Neutrophil (primary cell): ENCODE data around the gene LRRC3C.

Experiments used
- H3K27ac ChIP-seq: fragments of 200-600 bp; sonication (generic); 2 replicates; pipeline ENCODE4 v1.5.1; 2016; ENCODE audit warnings: mild to moderate bottlenecking, moderate library complexity
- H3K27me3 ChIP-seq: fragments of 200-600 bp; sonication (generic); 2 replicates; pipeline ENCODE4 v1.6.0; 2016; ENCODE audit warnings: mild to moderate bottlenecking
- H3K36me3 ChIP-seq: fragments of 200-600 bp; sonication (generic); 2 replicates; pipeline ENCODE4 v1.5.1; 2017
- H3K4me1 ChIP-seq, 2 experiments: fragments of 200-600 bp in 1 of 2; sonication (generic) in 1 of 2; 1 replicate in 1 of 2; 2 replicates in 1 of 2; pipeline versions ENCODE4 v1.5.1 to v1.6.1; 2013 to 2016; ENCODE audit warnings: low read depth in 1 of 2, low read length in 1 of 2, mild to moderate bottlenecking in 1 of 2, moderate library complexity in 1 of 2; ENCODE audit not compliant: control insufficient read depth in 1 of 2, insufficient read depth in 1 of 2
- H3K4me3 ChIP-seq, 2 experiments: fragments of 200-600 bp in 1 of 2; sonication (generic) in 1 of 2; 1 replicate in 1 of 2; 2 replicates in 1 of 2; pipeline ENCODE4 v1.5.1; 2013 to 2016; ENCODE audit warnings: low read depth in 1 of 2, low read length in 1 of 2, mild to moderate bottlenecking in 1 of 2, moderate library complexity in 1 of 2
- H3K9me3 ChIP-seq: fragments of 200-600 bp; sonication (generic); 2 replicates; pipeline ENCODE4 v1.5.1; 2016
- TF ChIP-seq, protein P1 (sequence below): fragments of 200-600 bp; sonication (generic); IDR thresholded peaks from 2 replicates; pipeline ENCODE4 v1.5.1; 2016; ENCODE audit warnings: antibody characterized with exemption

Gene LRRC3C

DNA sequence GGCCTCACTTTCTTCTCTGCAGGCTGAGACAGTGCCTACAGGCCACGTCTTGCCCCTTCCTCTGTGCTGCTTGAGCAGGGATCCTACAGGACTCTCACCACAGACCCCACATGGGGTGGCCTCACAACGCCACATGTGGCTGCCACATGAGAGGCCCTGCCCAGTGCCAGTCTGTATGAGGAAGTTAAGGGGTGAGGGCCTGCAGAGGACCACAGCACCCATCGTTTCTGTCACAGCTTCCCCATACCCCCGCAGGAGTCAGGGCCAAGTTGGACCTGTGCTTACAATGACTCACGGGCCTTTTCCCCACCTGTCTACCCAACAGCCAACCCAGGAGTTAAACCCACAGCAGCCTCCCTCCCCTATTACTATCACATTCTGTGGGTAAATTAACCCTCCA, 6.2 kb upstream of the LRRC3C start:
- H3K4me1 ChIP-seq = peaks cover 25 to 41% of the 10 kb centered on the region in 2 experiments
- no peaks in the 10 kb centered on the region for H3K27me3 ChIP-seq
- H3K9me3 ChIP-seq = no peaks in the 10 kb centered on the region
- peaks cover 48% of the 10 kb centered on the region for H3K36me3 ChIP-seq
- H3K4me3 ChIP-seq = no peak overlapping the region
- TF ChIP-seq, protein P1, sequence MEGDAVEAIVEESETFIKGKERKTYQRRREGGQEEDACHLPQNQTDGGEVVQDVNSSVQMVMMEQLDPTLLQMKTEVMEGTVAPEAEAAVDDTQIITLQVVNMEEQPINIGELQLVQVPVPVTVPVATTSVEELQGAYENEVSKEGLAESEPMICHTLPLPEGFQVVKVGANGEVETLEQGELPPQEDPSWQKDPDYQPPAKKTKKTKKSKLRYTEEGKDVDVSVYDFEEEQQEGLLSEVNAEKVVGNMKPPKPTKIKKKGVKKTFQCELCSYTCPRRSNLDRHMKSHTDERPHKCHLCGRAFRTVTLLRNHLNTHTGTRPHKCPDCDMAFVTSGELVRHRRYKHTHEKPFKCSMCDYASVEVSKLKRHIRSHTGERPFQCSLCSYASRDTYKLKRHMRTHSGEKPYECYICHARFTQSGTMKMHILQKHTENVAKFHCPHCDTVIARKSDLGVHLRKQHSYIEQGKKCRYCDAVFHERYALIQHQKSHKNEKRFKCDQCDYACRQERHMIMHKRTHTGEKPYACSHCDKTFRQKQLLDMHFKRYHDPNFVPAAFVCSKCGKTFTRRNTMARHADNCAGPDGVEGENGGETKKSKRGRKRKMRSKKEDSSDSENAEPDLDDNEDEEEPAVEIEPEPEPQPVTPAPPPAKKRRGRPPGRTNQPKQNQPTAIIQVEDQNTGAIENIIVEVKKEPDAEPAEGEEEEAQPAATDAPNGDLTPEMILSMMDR = no peak
- no peak overlapping the region for H3K27ac ChIP-seq

DNA sequence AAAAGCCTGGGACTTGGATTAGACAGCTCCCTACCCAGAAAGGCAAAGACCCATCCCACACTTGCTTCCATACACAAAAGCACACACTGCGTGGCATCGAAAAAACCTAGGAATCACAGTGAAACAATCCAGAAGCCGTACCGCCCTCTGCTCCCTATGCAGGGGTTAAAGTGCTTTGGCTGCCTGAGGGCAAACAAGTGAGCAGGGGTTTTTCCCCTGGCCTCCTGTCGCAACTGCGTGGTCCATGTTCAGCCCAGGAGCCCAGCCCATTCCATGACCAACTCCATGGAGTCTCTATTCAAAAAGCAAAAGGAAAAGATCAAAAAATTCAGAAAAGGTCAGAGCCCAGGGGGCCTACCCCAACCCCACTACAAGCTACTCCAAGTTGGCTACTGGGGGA, 5.5 kb upstream of the LRRC3C start:
- Histone ChIP-seq H3K9me3 (no peaks in the 10 kb centered on the region), H3K4me3 (no peak overlapping the region), H3K36me3 (peaks cover 48% of the 10 kb centered on the region), H3K27me3 (no peaks in the 10 kb centered on the region), H3K4me1 (peaks cover 32 to 48% of the 10 kb centered on the region in 2 experiments), H3K27ac (no peak overlapping the region)
- TF ChIP-seq, protein P1 = no peak

DNA sequence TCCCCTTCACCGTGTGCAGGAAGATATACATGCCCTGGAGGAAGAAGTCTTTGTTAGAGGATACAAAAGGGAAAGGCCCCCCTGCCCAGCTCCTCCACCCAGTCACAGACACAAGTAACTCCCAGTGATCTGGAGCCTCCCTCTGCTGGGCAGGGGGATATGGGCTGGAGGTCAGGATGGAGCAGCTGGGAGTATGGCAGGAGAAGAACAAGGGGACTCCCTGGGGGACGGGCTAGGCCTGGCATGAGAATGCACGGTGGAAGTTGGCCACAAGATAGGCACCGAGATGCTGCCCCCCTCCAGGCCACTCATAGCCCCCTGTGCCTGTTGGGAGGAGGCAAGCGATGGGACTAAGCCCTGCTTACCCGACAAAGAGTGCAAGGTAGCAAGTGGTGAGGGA, 4.3 kb upstream of the LRRC3C start:
- H3K27ac ChIP-seq = no peak overlapping the region
- no peak overlapping the region for H3K4me3 ChIP-seq
- H3K9me3 ChIP-seq = no peaks in the 10 kb centered on the region
- H3K36me3 ChIP-seq = peaks cover 48% of the 10 kb centered on the region
- H3K27me3 ChIP-seq = no peaks in the 10 kb centered on the region
- TF ChIP-seq, protein P1 = no peak
- H3K4me1 ChIP-seq = peaks cover 41 to 51% of the 10 kb centered on the region in 2 experiments

DNA sequence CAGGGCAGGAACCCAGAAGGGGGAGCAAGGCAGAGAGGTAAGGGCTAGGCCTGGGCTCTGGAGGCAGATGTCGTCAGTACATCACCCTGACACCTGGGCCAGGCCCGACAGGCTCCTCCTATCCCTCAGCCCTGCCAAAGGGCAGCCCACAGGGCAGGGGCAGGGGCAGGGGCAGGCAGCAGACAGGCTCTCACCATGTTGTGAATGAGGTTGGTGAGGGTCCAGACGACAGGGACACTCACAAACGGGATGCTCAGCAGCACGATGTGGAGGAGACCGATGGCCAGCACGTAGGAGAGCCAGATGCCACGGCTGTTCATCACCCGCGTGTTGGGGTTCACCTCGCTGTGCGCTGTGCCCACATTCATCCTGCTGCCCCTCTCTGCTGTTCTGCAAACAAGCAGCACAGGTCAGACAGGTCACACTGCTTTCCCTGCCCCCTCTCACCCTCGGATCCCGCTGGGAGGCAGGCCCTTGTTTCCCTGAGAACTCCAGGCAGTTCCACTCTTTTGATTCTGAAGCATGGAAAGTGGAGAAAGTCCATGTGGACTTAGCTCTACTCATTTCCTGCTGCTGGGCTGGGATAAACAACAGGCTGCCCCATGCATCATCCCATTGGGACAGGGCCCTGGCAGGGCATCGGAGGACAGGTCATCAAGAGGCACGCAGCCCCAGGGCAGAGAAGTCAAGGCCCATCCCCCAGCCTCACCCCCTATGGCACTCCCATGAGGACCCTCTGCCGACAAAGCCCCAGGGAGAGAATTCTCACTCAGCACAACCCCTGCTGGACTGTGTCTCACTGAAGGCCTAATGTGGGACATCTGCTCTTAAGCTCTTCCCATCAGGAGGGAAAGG, 3.5 kb upstream of the LRRC3C start:
- Histone ChIP-seq H3K36me3 (peaks cover 46% of the 10 kb centered on the region), H3K27ac (no peak overlapping the region), H3K9me3 (no peaks in the 10 kb centered on the region), H3K4me1 (peaks cover 45 to 49% of the 10 kb centered on the region in 2 experiments), H3K4me3 (no peak overlapping the region), H3K27me3 (no peaks in the 10 kb centered on the region)
- TF ChIP-seq, protein P1 = no peak

DNA sequence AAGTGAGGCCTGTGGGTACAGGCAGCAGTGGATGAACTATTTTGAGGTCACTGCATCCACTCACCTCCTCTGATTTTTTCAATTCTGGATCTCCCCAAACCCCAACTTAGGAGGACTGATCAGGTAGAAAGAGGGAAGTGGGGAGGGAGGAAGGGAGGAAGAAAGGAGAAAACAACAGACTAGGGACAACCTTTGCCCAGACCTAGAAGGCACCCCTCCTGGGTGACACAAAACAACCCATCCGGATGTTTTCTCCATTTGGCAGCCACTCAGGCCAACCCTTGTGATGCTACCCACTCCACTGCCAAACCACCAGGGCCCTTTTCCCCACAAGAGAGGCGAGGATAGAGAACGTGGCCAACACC, 2.9 kb upstream of the LRRC3C start:
- H3K9me3 ChIP-seq = no peaks in the 10 kb centered on the region
- peaks cover 45 to 49% of the 10 kb centered on the region in 2 experiments for H3K4me1 ChIP-seq
- no peaks in the 10 kb centered on the region for H3K27me3 ChIP-seq
- H3K4me3 ChIP-seq = no peak overlapping the region
- TF ChIP-seq, protein P1 = no peak
- peaks cover 43% of the 10 kb centered on the region for H3K36me3 ChIP-seq
- no peak overlapping the region for H3K27ac ChIP-seq
